ENCODE measurements around the gene NLRX1. TPM values are rescaled to one million over a fixed set of nuclear protein-coding genes. Genes with fewer than 3 reads are reported as not detected.

Gene NLRX1
- total RNA-seq, 2 donors from 2014 or later: 21.8 to 29.6 TPM

- Histone ChIP-seq H3K9ac (ENCODE audit: extremely low read depth, low read length, poor library complexity, severe bottlenecking) (no peak overlapping the region), H3K4me3 (ENCODE audit: low read length) (no peak overlapping the region), H3K9me3 (ENCODE audit: control insufficient read depth, low read length) (no peaks in the 10 kb centered on the region), H3K36me3 (ENCODE audit: control insufficient read depth, insufficient read depth, low read length) (no peaks in the 10 kb centered on the region), H3K4me1 (ENCODE audit: control insufficient read depth, insufficient read depth, low read length) (no peaks in the 10 kb centered on the region), H3K27me3 (ENCODE audit: control insufficient read depth, insufficient read depth, low read length, poor library complexity, severe bottlenecking) (no peaks in the 10 kb centered on the region), H3K27ac (ENCODE audit: low read depth, low read length) (no peak overlapping the region)
- no peak overlapping the region for H3K27ac Mint-ChIP-seq
- peaks cover under 1% of the 10 kb centered on the region for H3K4me1 Mint-ChIP-seq
- DNase-seq: no peak
- WGBS, 2 experiments (ENCODE audit: insufficient coverage in 1 of 2, insufficient read length in 1 of 2): 81 to 87% methylated on average over 5 to 6 of the region's 6 CpGs
- no peaks in the 10 kb centered on the region for H3K27me3 Mint-ChIP-seq (ENCODE audit: insufficient read depth)
- H3K36me3 Mint-ChIP-seq (ENCODE audit: low read depth): peaks cover 16% of the 10 kb centered on the region
- TF ChIP-seq, protein P1, sequence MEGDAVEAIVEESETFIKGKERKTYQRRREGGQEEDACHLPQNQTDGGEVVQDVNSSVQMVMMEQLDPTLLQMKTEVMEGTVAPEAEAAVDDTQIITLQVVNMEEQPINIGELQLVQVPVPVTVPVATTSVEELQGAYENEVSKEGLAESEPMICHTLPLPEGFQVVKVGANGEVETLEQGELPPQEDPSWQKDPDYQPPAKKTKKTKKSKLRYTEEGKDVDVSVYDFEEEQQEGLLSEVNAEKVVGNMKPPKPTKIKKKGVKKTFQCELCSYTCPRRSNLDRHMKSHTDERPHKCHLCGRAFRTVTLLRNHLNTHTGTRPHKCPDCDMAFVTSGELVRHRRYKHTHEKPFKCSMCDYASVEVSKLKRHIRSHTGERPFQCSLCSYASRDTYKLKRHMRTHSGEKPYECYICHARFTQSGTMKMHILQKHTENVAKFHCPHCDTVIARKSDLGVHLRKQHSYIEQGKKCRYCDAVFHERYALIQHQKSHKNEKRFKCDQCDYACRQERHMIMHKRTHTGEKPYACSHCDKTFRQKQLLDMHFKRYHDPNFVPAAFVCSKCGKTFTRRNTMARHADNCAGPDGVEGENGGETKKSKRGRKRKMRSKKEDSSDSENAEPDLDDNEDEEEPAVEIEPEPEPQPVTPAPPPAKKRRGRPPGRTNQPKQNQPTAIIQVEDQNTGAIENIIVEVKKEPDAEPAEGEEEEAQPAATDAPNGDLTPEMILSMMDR (conservative IDR thresholded peaks at IDR 0.05): no peak
- no peaks in the 10 kb centered on the region for H3K9me3 Mint-ChIP-seq
- no peak overlapping the region for H3K4me3 Mint-ChIP-seq
Observed at GRCh38 chr11:119175493-119176077, 7.1 kb downstream of the NLRX1 start.

DNA sequence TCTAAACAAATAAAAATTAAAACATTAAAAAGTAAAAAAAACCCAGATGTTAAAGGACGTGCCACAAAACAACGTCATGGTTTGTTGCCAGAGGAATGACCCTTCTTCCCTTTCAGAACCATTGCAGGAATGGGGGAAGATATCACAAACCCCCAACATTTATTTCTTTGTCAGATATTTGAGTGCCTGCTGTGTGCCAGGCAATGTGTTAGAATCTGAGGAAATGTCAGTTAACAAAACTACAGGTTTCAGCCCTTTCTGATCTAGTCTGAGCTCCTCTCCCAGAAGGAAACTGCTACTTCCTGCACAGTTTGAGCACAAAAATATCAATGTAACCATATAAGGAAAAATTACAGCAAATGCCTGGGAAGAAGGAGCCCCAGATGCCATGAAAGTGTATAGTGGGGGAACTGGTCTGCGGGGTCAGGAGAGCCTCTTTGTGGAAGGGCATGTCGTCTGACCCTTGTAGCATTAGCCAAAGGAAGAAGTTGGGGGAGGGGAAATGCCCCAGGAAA lies 9.7 kb downstream of the NLRX1 start:
- Mint-ChIP-seq H3K4me1 (no peaks in the 10 kb centered on the region), H3K9me3 (no peaks in the 10 kb centered on the region), H3K27ac (no peak overlapping the region), H3K4me3 (no peak overlapping the region), H3K27me3 (ENCODE audit: insufficient read depth) (no peaks in the 10 kb centered on the region), H3K36me3 (ENCODE audit: low read depth) (peaks cover 23% of the 10 kb centered on the region)
- H3K27ac ChIP-seq (ENCODE audit: low read depth, low read length): no peak overlapping the region
- no peak overlapping the region for H3K4me3 ChIP-seq (ENCODE audit: low read length)
- H3K9ac ChIP-seq (ENCODE audit: extremely low read depth, low read length, poor library complexity, severe bottlenecking): no peak overlapping the region
- no peak for DNase-seq
- H3K27me3 ChIP-seq (ENCODE audit: control insufficient read depth, insufficient read depth, low read length, poor library complexity, severe bottlenecking): no peaks in the 10 kb centered on the region
- H3K36me3 ChIP-seq (ENCODE audit: control insufficient read depth, insufficient read depth, low read length): no peaks in the 10 kb centered on the region
- no peaks in the 10 kb centered on the region for H3K9me3 ChIP-seq (ENCODE audit: control insufficient read depth, low read length)
- no peaks in the 10 kb centered on the region for H3K4me1 ChIP-seq (ENCODE audit: control insufficient read depth, insufficient read depth, low read length)
- TF ChIP-seq, protein P1 (conservative IDR thresholded peaks at IDR 0.05): no peak
- WGBS, 2 experiments (ENCODE audit: insufficient coverage in 1 of 2, insufficient read length in 1 of 2): 74 to 89% methylated on average over 2 to 4 of the region's 4 CpGs

- no peak overlapping the region for H3K27ac ChIP-seq (ENCODE audit: low read depth, low read length)
- Mint-ChIP-seq H3K27me3 (ENCODE audit: insufficient read depth) (no peaks in the 10 kb centered on the region), H3K4me1 (no peaks in the 10 kb centered on the region), H3K36me3 (ENCODE audit: low read depth) (peaks cover 25% of the 10 kb centered on the region), H3K27ac (no peak overlapping the region), H3K4me3 (no peak overlapping the region), H3K9me3 (no peaks in the 10 kb centered on the region)
- no peak overlapping the region for H3K9ac ChIP-seq (ENCODE audit: extremely low read depth, low read length, poor library complexity, severe bottlenecking)
- TF ChIP-seq, protein P1 (conservative IDR thresholded peaks at IDR 0.05): no peak
- H3K27me3 ChIP-seq (ENCODE audit: control insufficient read depth, insufficient read depth, low read length, poor library complexity, severe bottlenecking): no peaks in the 10 kb centered on the region
- no peaks in the 10 kb centered on the region for H3K36me3 ChIP-seq (ENCODE audit: control insufficient read depth, insufficient read depth, low read length)
- H3K4me1 ChIP-seq (ENCODE audit: control insufficient read depth, insufficient read depth, low read length): no peaks in the 10 kb centered on the region
- DNase-seq: no peak
- WGBS, 2 experiments (ENCODE audit: insufficient coverage in 1 of 2, insufficient read length in 1 of 2): 94 to 95% methylated on average over 6 of the region's 6 CpGs
- H3K4me3 ChIP-seq (ENCODE audit: low read length): no peak overlapping the region
- no peaks in the 10 kb centered on the region for H3K9me3 ChIP-seq (ENCODE audit: control insufficient read depth, low read length)
Observed at GRCh38 chr11:119179342-119179741, 10.8 kb downstream of the NLRX1 start.

All from endodermal cell (in vitro differentiated cells).